GM10248 (cell line): ENCODE measurements around the gene FBXO42.
A peak's percentile ranks its signal among the peaks of the same experiment; 100 is the strongest.

Source experiments
- CTCF ChIA-PET: fragments of 300-600 bp; sonication (Branson Sonifier 250); formaldehyde crosslinking; extraction: SDS; loops from one replicate; lab custom pipeline; 2021; ENCODE audit warnings: antibody characterized with exemption; lab: Yijun Ruan, JAX
- POLR2A ChIA-PET: fragments of 350-650 bp; sonication (Branson Sonifier 250); formaldehyde crosslinking; extraction: SDS; loops from one replicate; lab custom pipeline; 2020; ENCODE audit warnings: antibody characterized with exemption; lab: Yijun Ruan, JAX
- DNase-seq: peaks from one replicate; pipeline ENCODE4 v3.0.0; 2012; ENCODE audit errors: extremely low spot score
- TF ChIP-seq, protein P1 (sequence below): IDR thresholded peaks from 2 replicates; pipeline ENCODE4 v1.5.1; 2012; ENCODE audit warnings: mild to moderate bottlenecking, low read depth; ENCODE audit errors: extremely low read depth, missing control alignments, control extremely low read depth

FBXO42 gene

DNA sequence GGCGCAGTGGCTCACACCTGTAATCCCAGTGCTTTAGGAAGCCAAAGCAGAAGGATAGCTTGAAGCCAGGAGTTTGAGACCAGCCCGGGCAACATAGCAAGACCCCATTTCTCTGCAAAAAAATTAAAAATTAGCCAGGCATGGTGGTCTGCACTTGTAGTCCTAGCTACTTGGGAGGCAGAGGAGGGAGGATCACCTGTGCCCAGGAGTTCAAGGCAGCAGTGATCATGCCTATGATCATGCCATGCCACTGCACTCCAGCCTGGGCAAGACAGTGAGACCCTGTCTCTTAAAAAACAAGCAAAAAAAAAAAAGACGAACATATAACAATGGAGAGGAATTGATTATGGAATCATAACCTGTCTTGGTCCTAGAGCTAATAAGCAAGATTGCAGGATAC lies 45.1 kb downstream of the FBXO42 start:
- POLR2A ChIA-PET: no interaction called here
- no peak for DNase-seq
- CTCF ChIA-PET: no interaction called here
- TF ChIP-seq, protein P1, sequence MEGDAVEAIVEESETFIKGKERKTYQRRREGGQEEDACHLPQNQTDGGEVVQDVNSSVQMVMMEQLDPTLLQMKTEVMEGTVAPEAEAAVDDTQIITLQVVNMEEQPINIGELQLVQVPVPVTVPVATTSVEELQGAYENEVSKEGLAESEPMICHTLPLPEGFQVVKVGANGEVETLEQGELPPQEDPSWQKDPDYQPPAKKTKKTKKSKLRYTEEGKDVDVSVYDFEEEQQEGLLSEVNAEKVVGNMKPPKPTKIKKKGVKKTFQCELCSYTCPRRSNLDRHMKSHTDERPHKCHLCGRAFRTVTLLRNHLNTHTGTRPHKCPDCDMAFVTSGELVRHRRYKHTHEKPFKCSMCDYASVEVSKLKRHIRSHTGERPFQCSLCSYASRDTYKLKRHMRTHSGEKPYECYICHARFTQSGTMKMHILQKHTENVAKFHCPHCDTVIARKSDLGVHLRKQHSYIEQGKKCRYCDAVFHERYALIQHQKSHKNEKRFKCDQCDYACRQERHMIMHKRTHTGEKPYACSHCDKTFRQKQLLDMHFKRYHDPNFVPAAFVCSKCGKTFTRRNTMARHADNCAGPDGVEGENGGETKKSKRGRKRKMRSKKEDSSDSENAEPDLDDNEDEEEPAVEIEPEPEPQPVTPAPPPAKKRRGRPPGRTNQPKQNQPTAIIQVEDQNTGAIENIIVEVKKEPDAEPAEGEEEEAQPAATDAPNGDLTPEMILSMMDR: no peak

DNA sequence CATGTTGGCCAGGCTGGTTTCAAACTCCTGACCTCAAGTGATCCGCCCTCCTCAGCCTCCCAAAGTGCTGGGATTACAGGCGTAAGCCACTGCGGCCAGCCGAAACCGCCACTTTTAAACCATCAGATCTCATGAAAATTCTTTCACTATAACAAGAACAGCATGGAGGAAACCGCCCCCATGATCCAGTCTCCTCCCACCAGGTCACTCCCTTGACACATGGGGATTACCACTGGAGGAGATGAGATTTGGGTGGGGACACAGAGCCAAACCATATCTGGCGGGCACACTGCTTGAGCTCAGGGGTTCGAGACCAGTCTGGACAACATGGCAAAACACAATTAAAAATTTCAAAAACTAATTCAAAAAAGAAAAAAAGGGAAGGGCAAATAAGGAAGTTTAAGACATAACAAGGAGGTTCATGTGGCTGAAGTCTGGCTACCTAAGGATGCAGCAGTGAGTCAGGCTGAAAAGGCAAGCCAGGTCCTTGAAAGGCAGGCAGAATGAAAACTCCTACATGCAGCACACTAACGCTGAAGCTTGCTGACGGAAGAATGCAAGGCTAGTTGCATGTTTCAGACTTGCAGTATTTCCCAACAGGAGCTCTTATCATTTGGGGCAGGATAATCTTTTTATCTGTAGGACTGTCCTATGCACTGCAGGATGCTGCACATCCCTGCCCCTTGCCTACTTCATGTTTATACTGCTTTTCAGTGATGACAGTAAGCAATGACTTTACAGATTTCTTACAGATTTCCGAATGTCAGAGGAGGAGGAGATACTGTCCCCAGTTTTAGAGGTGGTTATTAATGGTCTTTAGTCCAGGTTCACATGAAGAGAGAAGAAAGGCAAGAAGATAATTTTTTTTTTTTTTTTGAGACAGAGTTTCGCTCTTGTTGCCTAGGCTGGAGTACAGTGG lies 49.3 kb downstream of the FBXO42 start:
- POLR2A ChIA-PET: no interaction called here
- DNase-seq: no peak
- TF ChIP-seq, protein P1: no peak
- CTCF ChIA-PET: interaction anchor here (0.9 to 2.5 kb wide), 3 partner anchors 10 to 28 kb away, joined by 3 to 5 read pairs (median 3); no protein-coding TSS in a partner anchor

DNA sequence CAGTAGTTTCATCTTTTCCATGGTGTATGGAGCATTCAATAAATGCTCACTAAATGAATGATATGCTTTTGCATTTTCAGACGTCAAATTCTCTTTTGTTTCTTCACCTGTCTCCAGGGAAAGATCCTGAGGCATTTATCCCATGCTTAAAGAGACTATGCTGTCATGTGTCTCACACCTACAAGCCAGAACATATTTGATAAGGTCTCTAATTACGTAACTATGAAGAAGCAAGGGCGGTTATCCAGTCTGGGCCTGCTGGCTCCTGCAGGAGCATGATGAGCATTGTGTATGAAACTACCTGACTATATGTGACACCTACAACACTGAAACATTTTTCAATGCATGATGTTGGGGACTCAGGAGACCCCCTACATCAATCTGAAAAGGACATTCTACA lies 51.8 kb downstream of the FBXO42 start:
- DNase-seq: no peak
- POLR2A ChIA-PET: no interaction called here
- TF ChIP-seq, protein P1: no peak
- CTCF ChIA-PET: interaction anchor here (1.3 kb wide), 1 partner anchor 11 kb away, joined by 3 read pairs; no protein-coding TSS in a partner anchor

DNA sequence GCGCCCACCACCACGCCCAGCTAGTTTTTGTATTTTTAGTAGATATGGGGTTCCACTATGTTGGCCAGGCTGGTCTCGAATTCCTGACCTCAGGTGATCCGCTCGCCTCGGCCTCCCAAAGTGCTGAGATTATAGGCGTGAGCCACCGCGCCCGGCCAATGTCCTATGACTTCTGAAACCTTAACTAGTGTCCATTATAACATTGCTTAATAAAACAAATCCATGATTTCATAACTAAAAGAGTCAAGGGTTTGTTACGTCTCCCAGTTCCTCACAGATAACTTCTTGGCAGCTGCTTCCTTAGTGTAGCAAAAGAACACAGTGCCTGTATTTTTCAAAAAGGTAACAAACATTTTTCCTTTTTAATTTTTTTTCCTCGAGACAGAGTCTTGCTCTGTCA lies 53.6 kb downstream of the FBXO42 start:
- no peak for DNase-seq
- TF ChIP-seq, protein P1: no peak
- ChIA-PET POLR2A (no interaction called here), CTCF (interaction anchor here (1.4 kb wide), 1 partner anchor 11 kb away, joined by 3 read pairs; no protein-coding TSS in a partner anchor)

DNA sequence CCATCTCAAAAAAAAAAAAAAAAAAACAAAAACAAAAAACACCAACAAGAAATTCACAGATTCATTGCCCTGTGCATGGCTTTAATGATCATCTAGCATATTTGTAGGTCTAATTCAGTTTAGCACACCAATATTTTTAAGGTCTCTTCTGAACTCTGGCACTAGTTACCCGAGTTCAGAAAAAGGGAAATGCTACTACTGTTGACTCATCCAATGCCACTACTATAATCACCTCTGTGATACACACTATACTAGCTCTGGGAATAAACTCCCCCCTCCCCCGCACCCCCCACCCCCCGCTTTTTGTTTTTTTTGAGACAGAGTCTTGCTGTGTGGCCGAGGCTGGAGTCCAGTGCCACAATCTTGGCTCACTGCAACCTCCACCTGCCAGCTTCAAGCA lies 55.6 kb downstream of the FBXO42 start:
- TF ChIP-seq, protein P1: no peak
- ChIA-PET CTCF (no interaction called here), POLR2A (no interaction called here)

DNA sequence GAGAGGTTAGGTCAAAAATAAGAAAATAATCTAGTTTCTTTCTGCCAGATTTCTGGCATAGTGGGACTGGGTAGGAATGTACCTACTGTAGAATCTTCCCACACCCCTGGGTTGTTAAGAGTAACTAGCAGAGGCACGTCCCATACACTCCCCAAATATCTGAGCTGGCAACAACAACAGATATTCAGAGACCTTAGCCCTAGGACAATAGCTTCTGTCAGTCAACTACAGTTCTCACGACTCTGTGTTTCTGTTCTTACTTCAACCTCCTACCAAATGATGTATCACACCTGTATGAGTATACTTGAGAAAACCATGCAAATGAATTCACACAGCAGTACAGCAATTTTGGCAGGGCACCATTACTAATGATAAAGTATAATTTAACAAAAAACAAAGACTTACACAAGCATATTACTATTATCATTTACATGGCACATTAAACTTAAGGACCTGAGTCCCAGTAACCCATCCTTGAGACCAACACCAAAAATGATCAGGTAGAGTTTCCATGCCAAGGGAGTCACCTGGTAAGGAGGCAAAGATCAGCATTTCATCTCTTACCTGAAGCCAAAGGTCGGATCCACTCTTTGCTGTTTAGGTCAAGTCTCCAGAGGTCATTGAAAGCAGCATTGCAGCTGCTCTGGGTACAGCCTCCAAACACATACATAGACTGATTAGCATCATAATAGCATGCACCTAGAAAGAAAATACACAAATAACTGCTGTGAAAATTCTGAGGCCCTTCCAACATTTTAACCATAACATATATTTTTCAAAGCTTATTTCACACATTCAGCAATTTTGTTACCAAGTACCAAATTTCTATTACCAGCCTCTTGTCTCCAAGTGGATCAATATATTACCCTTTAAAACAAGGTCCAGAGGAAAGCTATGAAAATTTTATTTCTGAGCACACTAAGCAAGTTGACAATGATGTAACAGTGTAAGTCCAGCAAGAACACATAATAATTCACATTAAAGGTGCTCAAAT lies 57.8 kb downstream of the FBXO42 start:
- CTCF ChIA-PET: interaction anchor here (0.8 to 2.4 kb wide), 2 partner anchors 9 to 16 kb away, joined by 3 to 7 read pairs; no protein-coding TSS in a partner anchor
- POLR2A ChIA-PET: no interaction called here
- DNase-seq: no peak
- TF ChIP-seq, protein P1: no peak

More for the DNA sequence above, 55.6 kb downstream of the FBXO42 start:
- DNase-seq: peak; percentile 39
